Measurements from ENCODE around the gene TUBG2.
"Not testable (repeated sequence)": the region's sequence is repeated elsewhere in the genome, so short reads cannot be mapped to it uniquely, and the experiment has no call there.

The TUBG2 gene

GRCh38 chr17:42653179-42654124, 5.6 kb upstream of the TUBG2 start:
- DNase-seq (ENCODE audit: low read depth in 2 of 2): no peak

GRCh38 chr17:42655528-42655927, 3.6 kb upstream of the TUBG2 start:
- no peak for DNase-seq (ENCODE audit: low read depth in 2 of 2)

- DNase-seq (ENCODE audit: low read depth in 2 of 2): no peak
Measured at GRCh38 chr17:42657824-42658588, 1.1 kb upstream of the TUBG2 start.

GRCh38 chr17:42659932-42660274, 819 bp downstream of the TUBG2 start:
- not testable (repeated sequence) for DNase-seq (ENCODE audit: low read depth in 2 of 2)

GRCh38 chr17:42660692-42661345, 1.7 kb downstream of the TUBG2 start:
- no peak for DNase-seq (ENCODE audit: low read depth in 2 of 2)

- DNase-seq (ENCODE audit: low read depth in 2 of 2): no peak
Measured at GRCh38 chr17:42665581-42666001, 6.5 kb downstream of the TUBG2 start.

GRCh38 chr17:42666126-42666525, 7.0 kb downstream of the TUBG2 start:
- DNase-seq (ENCODE audit: low read depth in 2 of 2): not testable (repeated sequence)

GRCh38 chr17:42667088-42667951, 8.2 kb downstream of the TUBG2 start:
- no peak for DNase-seq (ENCODE audit: low read depth in 2 of 2)

GRCh38 chr17:42669705-42669976, 10.6 kb downstream of the TUBG2 start:
- no peak for DNase-seq (ENCODE audit: low read depth in 2 of 2)

GRCh38 chr17:42669977-42670788, 11.1 kb downstream of the TUBG2 start:
- no peak for DNase-seq (ENCODE audit: low read depth in 2 of 2)

- DNase-seq (ENCODE audit: low read depth in 2 of 2): no peak
Measured at GRCh38 chr17:42670789-42671657, 11.9 kb downstream of the TUBG2 start.

- DNase-seq (ENCODE audit: low read depth in 2 of 2): no peak
Measured at GRCh38 chr17:42672038-42672437, 13.0 kb downstream of the TUBG2 start.

- no peak for DNase-seq (ENCODE audit: low read depth in 2 of 2)
Measured at GRCh38 chr17:42673266-42673884, 14.3 kb downstream of the TUBG2 start.

- DNase-seq (ENCODE audit: low read depth in 2 of 2): no peak
Measured at GRCh38 chr17:42673885-42674754, 15.0 kb downstream of the TUBG2 start.

GRCh38 chr17:42674755-42675347, 15.8 kb downstream of the TUBG2 start:
- DNase-seq (ENCODE audit: low read depth in 2 of 2): no peak

- no peak for DNase-seq (ENCODE audit: low read depth in 2 of 2)
Measured at GRCh38 chr17:42675348-42675964, 16.4 kb downstream of the TUBG2 start.

GRCh38 chr17:42675965-42676423, 16.9 kb downstream of the TUBG2 start:
- no peak for DNase-seq (ENCODE audit: low read depth in 2 of 2)
